LNCAP (cell line): Measurements from ENCODE around the gene BICC1.

Source experiments
- TF ChIP-seq, protein P1 (sequence below): fragments of 450-650 bp; IDR thresholded peaks from 2 replicates; pipeline ENCODE4 v1.5.1; 2017; ENCODE audit warnings: mild to moderate bottlenecking

BICC1 gene

GRCh38 chr10:58823983-58824382, 311.3 kb downstream of the BICC1 start:
- TF ChIP-seq, protein P1, sequence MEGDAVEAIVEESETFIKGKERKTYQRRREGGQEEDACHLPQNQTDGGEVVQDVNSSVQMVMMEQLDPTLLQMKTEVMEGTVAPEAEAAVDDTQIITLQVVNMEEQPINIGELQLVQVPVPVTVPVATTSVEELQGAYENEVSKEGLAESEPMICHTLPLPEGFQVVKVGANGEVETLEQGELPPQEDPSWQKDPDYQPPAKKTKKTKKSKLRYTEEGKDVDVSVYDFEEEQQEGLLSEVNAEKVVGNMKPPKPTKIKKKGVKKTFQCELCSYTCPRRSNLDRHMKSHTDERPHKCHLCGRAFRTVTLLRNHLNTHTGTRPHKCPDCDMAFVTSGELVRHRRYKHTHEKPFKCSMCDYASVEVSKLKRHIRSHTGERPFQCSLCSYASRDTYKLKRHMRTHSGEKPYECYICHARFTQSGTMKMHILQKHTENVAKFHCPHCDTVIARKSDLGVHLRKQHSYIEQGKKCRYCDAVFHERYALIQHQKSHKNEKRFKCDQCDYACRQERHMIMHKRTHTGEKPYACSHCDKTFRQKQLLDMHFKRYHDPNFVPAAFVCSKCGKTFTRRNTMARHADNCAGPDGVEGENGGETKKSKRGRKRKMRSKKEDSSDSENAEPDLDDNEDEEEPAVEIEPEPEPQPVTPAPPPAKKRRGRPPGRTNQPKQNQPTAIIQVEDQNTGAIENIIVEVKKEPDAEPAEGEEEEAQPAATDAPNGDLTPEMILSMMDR = no peak

DNA sequence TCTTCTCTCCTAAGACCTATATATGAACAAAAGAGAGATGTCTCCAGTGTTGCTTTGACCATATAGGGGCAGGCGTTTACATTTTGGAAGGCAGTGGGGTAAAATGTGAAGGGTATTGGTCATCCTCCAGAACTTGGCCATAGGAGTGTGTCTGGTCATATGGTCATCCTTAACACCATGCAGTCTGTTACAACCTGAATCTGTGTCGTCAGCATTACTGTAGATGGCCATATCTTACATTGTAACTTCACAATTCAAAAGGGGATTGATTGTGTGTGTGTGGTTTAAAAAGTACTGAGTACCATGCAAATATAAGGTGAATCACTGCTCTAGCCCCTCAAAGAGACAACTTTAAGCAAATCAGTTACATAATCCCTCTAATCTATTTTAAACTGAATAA, 311.7 kb downstream of the BICC1 start:
- TF ChIP-seq, protein P1 = no peak

- TF ChIP-seq, protein P1 = no peak
Measured at GRCh38 chr10:58826694-58827093, 314.0 kb downstream of the BICC1 start.

DNA sequence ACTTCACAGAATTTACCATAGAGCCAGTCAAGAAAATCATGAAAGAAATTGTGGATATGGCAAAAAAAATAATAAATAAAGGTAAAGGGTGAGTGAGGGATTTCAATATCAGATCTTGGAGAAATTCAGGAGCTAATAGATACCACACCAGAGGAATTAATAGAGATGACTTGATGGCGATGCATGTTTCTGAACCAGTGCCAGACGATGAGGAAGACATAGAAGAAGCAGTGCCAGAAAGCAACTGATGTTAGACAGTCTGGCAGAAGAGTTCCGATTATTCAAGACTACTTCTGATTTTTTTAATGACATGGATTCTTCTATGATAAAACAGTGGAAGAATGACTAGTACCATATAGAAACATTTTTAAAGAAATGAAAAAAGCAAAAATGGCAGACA, 314.7 kb downstream of the BICC1 start:
- TF ChIP-seq, protein P1 = no peak

DNA sequence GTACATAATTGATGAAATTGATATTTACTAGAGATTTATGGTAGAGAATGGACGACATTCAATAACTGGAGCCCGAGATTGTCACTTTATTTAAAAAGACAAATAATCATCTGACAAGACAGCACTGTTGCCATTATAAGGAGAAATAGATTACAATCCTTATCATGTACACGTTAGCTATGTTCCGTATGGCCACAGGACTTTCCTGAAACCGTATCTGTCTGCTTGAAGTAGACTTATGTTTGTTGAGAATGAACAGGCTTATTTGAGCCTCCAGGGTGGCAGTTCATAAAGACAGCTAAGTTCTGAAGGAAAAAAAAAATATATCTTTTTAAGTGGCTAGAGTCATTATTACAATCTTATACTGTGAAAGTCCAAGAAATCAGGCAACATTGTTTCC, 317.2 kb downstream of the BICC1 start:
- TF ChIP-seq, protein P1 = no peak

- TF ChIP-seq, protein P1 = no peak
Measured at GRCh38 chr10:58830697-58831096, 318.0 kb downstream of the BICC1 start.

DNA sequence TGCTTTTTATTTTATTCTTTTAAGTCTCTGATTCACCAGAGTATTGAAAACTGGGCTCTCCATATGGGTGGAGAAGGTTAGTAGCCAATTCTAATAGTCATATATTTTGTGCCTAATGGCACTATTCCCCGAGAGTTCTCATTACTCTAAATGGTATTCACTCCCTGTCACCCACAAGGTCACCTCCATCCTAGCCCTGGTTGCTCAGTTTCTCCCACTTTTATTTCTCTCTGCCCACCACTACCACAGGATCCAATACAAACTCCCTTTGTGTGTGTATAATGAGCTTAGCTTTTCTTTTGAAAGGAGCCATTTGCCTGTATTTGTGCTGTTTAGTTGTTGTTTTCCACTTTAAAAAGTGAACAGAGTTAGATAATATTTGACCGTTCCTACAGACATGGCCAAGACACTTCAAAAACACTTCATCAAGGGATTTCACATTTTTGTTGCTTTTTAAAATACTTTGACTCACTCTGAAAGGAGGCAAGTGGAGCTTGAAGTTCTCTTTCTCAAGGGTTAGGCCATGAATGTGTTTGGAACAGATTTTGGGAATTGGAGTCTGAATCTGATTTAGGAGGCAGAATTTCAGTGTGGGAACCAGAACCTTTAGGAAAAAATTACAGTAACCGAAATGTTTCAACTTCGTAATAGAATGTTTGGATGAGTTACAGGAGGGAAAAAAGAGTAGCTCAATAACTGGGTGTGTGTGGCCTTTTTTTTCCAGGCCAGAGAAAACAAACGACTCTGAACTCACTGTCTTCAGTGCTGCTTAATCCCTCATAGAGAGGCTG, 321.3 kb downstream of the BICC1 start:
- TF ChIP-seq, protein P1 = no peak
